CD4-positive, alpha-beta memory T cell (primary cell): ENCODE results near the gene MED13L. TPM values are rescaled to one million over a fixed set of nuclear protein-coding genes. Genes with fewer than 3 reads are reported as not detected.
"Not testable (repeated sequence)": the region's sequence is repeated elsewhere in the genome, so short reads cannot be mapped to it uniquely, and the experiment has no call there.

ENCODE experiments used
- CTCF ChIA-PET: fragments of 350-600 bp; sonication (Branson Sonifier 250); formaldehyde crosslinking; loops from one replicate; lab custom pipeline; 2021; ENCODE audit warnings: inconsistent platforms; ENCODE audit not compliant: partially characterized antibody; lab: Charles Lee
- POLR2A ChIA-PET: fragments of 350-600 bp; sonication (Branson Sonifier 250); formaldehyde crosslinking; loops from one replicate; lab custom pipeline; 2021; ENCODE audit not compliant: partially characterized antibody; lab: Charles Lee
- DNase-seq, 5 donors: peaks; one replicate each; pipeline versions ENCODE4 v3.0.0 to v3.0.0-alpha.2; 2020 to 2022; ENCODE audit warnings: mixed read lengths in 1 of 5
- H3K27ac ChIP-seq: one replicate; pipeline ENCODE4 v1.7.0; 2013; ENCODE audit warnings: low read depth, low read length
- H3K27me3 ChIP-seq: 2 replicates; pipeline ENCODE4 v1.7.0; 2013; ENCODE audit warnings: mild to moderate bottlenecking, low read length, moderate library complexity; ENCODE audit not compliant: insufficient read depth
- H3K36me3 ChIP-seq: 2 replicates; pipeline ENCODE4 v1.7.0; 2013; ENCODE audit warnings: mild to moderate bottlenecking, low read length, moderate library complexity; ENCODE audit not compliant: insufficient read depth
- H3K4me1 ChIP-seq: 2 replicates; pipeline ENCODE4 v1.7.0; 2013; ENCODE audit warnings: mild to moderate bottlenecking, low read length, moderate library complexity; ENCODE audit not compliant: insufficient read depth
- H3K4me3 ChIP-seq, 2 donors: one replicate each; pipeline ENCODE4 v1.7.0; 2013; ENCODE audit warnings: low read length in 2 of 2, mild to moderate bottlenecking in 1 of 2
- H3K9me3 ChIP-seq, 2 donors: one replicate each; pipeline ENCODE4 v1.7.0; 2013; ENCODE audit warnings: low read length in 2 of 2, control low read depth in 1 of 2; ENCODE audit not compliant: control insufficient read depth in 1 of 2
- H3K27ac Mint-ChIP-seq, 7 donors: one replicate each; pipeline ENCODE4 v1.8.0; 2020 to 2021; ENCODE audit warnings: mixed read lengths in 7 of 7, mild to moderate bottlenecking in 6 of 7, inconsistent platforms in 3 of 7, moderate library complexity in 3 of 7
- H3K27me3 Mint-ChIP-seq, 2 donors: one replicate each; pipeline ENCODE4 v1.8.0; 2020 to 2021; ENCODE audit warnings: mixed read lengths in 2 of 2
- H3K36me3 Mint-ChIP-seq, 2 donors: one replicate each; pipeline ENCODE4 v1.8.0; 2020 to 2021; ENCODE audit warnings: mixed read lengths in 2 of 2, inconsistent platforms in 1 of 2, mild to moderate bottlenecking in 1 of 2
- H3K4me1 Mint-ChIP-seq, 4 donors: one replicate each; pipeline ENCODE4 v1.8.0; 2020 to 2021; ENCODE audit warnings: mixed read lengths in 4 of 4, mild to moderate bottlenecking in 1 of 4
- H3K4me3 Mint-ChIP-seq, 8 donors: one replicate each; pipeline ENCODE4 v1.8.0; 2020 to 2021; ENCODE audit warnings: mixed read lengths in 8 of 8, mild to moderate bottlenecking in 7 of 8, moderate library complexity in 6 of 8, inconsistent platforms in 3 of 8
- H3K9me3 Mint-ChIP-seq, 8 donors: one replicate each; pipeline ENCODE4 v1.8.0; 2020 to 2021; ENCODE audit warnings: mixed read lengths in 8 of 8, mild to moderate bottlenecking in 5 of 8, inconsistent platforms in 3 of 8, moderate library complexity in 1 of 8
- intact Hi-C: fragments of 100-400 bp; cut with micrococcal nuclease; formaldehyde crosslinking; loops from one replicate; pipeline ENCODE4 v1.15.1; 2023
- polyA plus RNA-seq, 2 donors: library from polyadenylated mRNA; unstranded; fragments of 300-500 nt; fragmentation: Illumina TruSeq; gene quantifications; one replicate each; pipeline ENCODE4 v1.2.3, GENCODE V29; 2021
- total RNA-seq, 2 experiments: library from RNA; stranded (reverse); gene quantifications; one replicate each; pipeline ENCODE4 v1.2.3, GENCODE V29; 2021

The MED13L gene
- total and polyA plus RNA-seq, 4 experiments from 2014 or later: 3.8 to 156 (median 81.1) TPM

- Mint-ChIP-seq H3K9me3 (peaks cover 0 to 2% (median 0%) of the 10 kb centered on the region in 8 donors), H3K4me1 (peaks cover 10 to 25% (median 22%) of the 10 kb centered on the region in 4 donors), H3K36me3 (peaks cover 1 to 11% of the 10 kb centered on the region in 2 donors), H3K27ac (no peak overlapping the region), H3K4me3 (no peak overlapping the region), H3K27me3 (no peaks in the 10 kb centered on the region)
- Histone ChIP-seq H3K36me3 (no peaks in the 10 kb centered on the region), H3K9me3 (no peaks in the 10 kb centered on the region), H3K4me1 (no peaks in the 10 kb centered on the region), H3K4me3 (no peak overlapping the region), H3K27ac (no peak overlapping the region), H3K27me3 (no peaks in the 10 kb centered on the region)
- intact Hi-C loops: no loop called here
- DNase-seq: no peak
- POLR2A ChIA-PET: interaction anchor here (0.6 kb wide), 1 partner anchor 131 kb away, joined by 3 read pairs; no protein-coding TSS in a partner anchor
- CTCF ChIA-PET: no interaction called here
These were observed 238.4 kb downstream of the MED13L start for GRCh38 chr12:116039081-116039480.

- H3K27ac Mint-ChIP-seq: no peak overlapping the region
- H3K4me1 Mint-ChIP-seq: peaks cover 6 to 22% (median 17%) of the 10 kb centered on the region in 4 donors
- DNase-seq: no peak
- intact Hi-C loops: no loop called here
- no peak overlapping the region for H3K4me3 ChIP-seq
- no peaks in the 10 kb centered on the region for H3K36me3 ChIP-seq
- POLR2A ChIA-PET: interaction anchor here (0.6 kb wide), 1 partner anchor 132 kb away, joined by 3 read pairs; no protein-coding TSS in a partner anchor
- H3K4me3 Mint-ChIP-seq: no peak overlapping the region
- H3K36me3 Mint-ChIP-seq: peaks cover 1 to 11% of the 10 kb centered on the region in 2 donors
- H3K4me1 ChIP-seq: no peaks in the 10 kb centered on the region
- H3K27ac ChIP-seq: no peak overlapping the region
- no peaks in the 10 kb centered on the region for H3K27me3 Mint-ChIP-seq
- no peaks in the 10 kb centered on the region for H3K9me3 ChIP-seq
- no peaks in the 10 kb centered on the region for H3K27me3 ChIP-seq
- CTCF ChIA-PET: interaction anchor here (1.1 kb wide), 1 partner anchor 29 kb away, joined by 3 read pairs; no protein-coding TSS in a partner anchor
- H3K9me3 Mint-ChIP-seq: peaks cover 0 to 2% (median 0%) of the 10 kb centered on the region in 8 donors
These were observed 239.3 kb downstream of the MED13L start for GRCh38 chr12:116037941-116038837.

- Mint-ChIP-seq H3K36me3 (peaks cover 0 to 2% of the 10 kb centered on the region in 2 donors), H3K4me3 (no peak overlapping the region), H3K4me1 (peaks cover 12 to 22% (median 18%) of the 10 kb centered on the region in 4 donors), H3K9me3 (peaks cover 0 to 5% (median 0%) of the 10 kb centered on the region in 8 donors), H3K27me3 (no peaks in the 10 kb centered on the region), H3K27ac (no peak overlapping the region)
- no peak overlapping the region for H3K27ac ChIP-seq
- DNase-seq: no peak
- H3K9me3 ChIP-seq: no peaks in the 10 kb centered on the region
- ChIA-PET POLR2A (no interaction called here), CTCF (interaction anchor here (0.6 to 1.0 kb wide), 2 partner anchors 225 to 542 kb away, joined by 3 read pairs; no protein-coding TSS in a partner anchor)
- H3K4me1 ChIP-seq: no peaks in the 10 kb centered on the region
- no peaks in the 10 kb centered on the region for H3K27me3 ChIP-seq
- intact Hi-C loops: no loop called here
- no peaks in the 10 kb centered on the region for H3K36me3 ChIP-seq
- no peak overlapping the region for H3K4me3 ChIP-seq
These were observed 243.7 kb downstream of the MED13L start for GRCh38 chr12:116033765-116034164.

- Mint-ChIP-seq H3K27ac (peak overlapping the region in 1 of 7 donors; percentile 37), H3K4me1 (peaks cover 23 to 42% (median 35%) of the 10 kb centered on the region in 4 donors)
- H3K27me3 Mint-ChIP-seq, H3K36me3 Mint-ChIP-seq, H3K4me3 ChIP-seq, intact Hi-C loops, H3K27me3 ChIP-seq, CTCF ChIA-PET, H3K36me3 ChIP-seq, H3K9me3 ChIP-seq, H3K4me3 Mint-ChIP-seq, H3K4me1 ChIP-seq, DNase-seq, H3K9me3 Mint-ChIP-seq, POLR2A ChIA-PET, H3K27ac ChIP-seq: not testable (repeated sequence)
These were observed 245.9 kb downstream of the MED13L start for GRCh38 chr12:116031624-116032023.

- DNase-seq: no peak
- H3K4me1 ChIP-seq: peaks cover 9% of the 10 kb centered on the region
- intact Hi-C loops: no loop called here
- ChIA-PET POLR2A (no interaction called here), CTCF (no interaction called here)
- H3K4me1 Mint-ChIP-seq: peaks cover 30 to 60% (median 41%) of the 10 kb centered on the region in 4 donors
- H3K27me3 ChIP-seq: no peaks in the 10 kb centered on the region
- peaks cover 0 to 5% (median 0%) of the 10 kb centered on the region in 8 donors for H3K9me3 Mint-ChIP-seq
- H3K27ac Mint-ChIP-seq: peak overlapping the region in 3 of 7 donors; percentile 15 to 33 (median 17)
- no peak overlapping the region for H3K27ac ChIP-seq
- no peaks in the 10 kb centered on the region for H3K36me3 ChIP-seq
- no peaks in the 10 kb centered on the region for H3K27me3 Mint-ChIP-seq
- H3K4me3 Mint-ChIP-seq: no peak overlapping the region
- no peak overlapping the region for H3K4me3 ChIP-seq
- no peaks in the 10 kb centered on the region for H3K9me3 ChIP-seq
- peaks cover 0 to 2% of the 10 kb centered on the region in 2 donors for H3K36me3 Mint-ChIP-seq
These were observed 248.9 kb downstream of the MED13L start for GRCh38 chr12:116028619-116029018.

GRCh38 chr12:116027551-116027821 lies 250.0 kb downstream of the MED13L start:
- peaks cover 0 to 2% of the 10 kb centered on the region in 2 donors for H3K36me3 Mint-ChIP-seq
- H3K4me3 Mint-ChIP-seq: no peak overlapping the region
- Histone ChIP-seq H3K9me3 (no peaks in the 10 kb centered on the region), H3K27ac (no peak overlapping the region), H3K36me3 (no peaks in the 10 kb centered on the region), H3K4me1 (peaks cover 9% of the 10 kb centered on the region), H3K4me3 (no peak overlapping the region), H3K27me3 (no peaks in the 10 kb centered on the region)
- H3K4me1 Mint-ChIP-seq: peaks cover 33 to 63% (median 40%) of the 10 kb centered on the region in 4 donors
- no peaks in the 10 kb centered on the region for H3K27me3 Mint-ChIP-seq
- DNase-seq: no peak
- intact Hi-C loops: no loop called here
- CTCF ChIA-PET: no interaction called here
- POLR2A ChIA-PET: no interaction called here
- peak overlapping the region in 2 of 7 donors; percentile 16 to 71 for H3K27ac Mint-ChIP-seq
- peaks cover 0 to 2% (median 0%) of the 10 kb centered on the region in 8 donors for H3K9me3 Mint-ChIP-seq

GRCh38 chr12:116026768-116027550 lies 250.5 kb downstream of the MED13L start:
- peak overlapping the region in 5 of 7 donors; percentile 16 to 84 (median 55) for H3K27ac Mint-ChIP-seq
- H3K9me3 Mint-ChIP-seq: no peaks in the 10 kb centered on the region
- no peak for DNase-seq
- peaks cover 0 to 6% of the 10 kb centered on the region in 2 donors for H3K36me3 Mint-ChIP-seq
- H3K4me1 ChIP-seq: peaks cover 9% of the 10 kb centered on the region
- H3K4me1 Mint-ChIP-seq: peaks cover 34 to 65% (median 40%) of the 10 kb centered on the region in 4 donors
- peak overlapping the region in 1 of 8 donors; percentile 23 for H3K4me3 Mint-ChIP-seq
- intact Hi-C loops: no loop called here
- no peaks in the 10 kb centered on the region for H3K36me3 ChIP-seq
- H3K4me3 ChIP-seq: no peak overlapping the region
- ChIA-PET CTCF (no interaction called here), POLR2A (no interaction called here)
- no peaks in the 10 kb centered on the region for H3K27me3 Mint-ChIP-seq
- no peaks in the 10 kb centered on the region for H3K27me3 ChIP-seq
- no peaks in the 10 kb centered on the region for H3K9me3 ChIP-seq
- H3K27ac ChIP-seq: no peak overlapping the region
